ENCODE data around the gene SPOCK1.

SPOCK1 gene

GRCh38 chr5:137200906-137201700 is 298.0 kb downstream of the SPOCK1 start:
- DNase-seq (ENCODE audit: low read depth in 2 of 2): no peak

DNA sequence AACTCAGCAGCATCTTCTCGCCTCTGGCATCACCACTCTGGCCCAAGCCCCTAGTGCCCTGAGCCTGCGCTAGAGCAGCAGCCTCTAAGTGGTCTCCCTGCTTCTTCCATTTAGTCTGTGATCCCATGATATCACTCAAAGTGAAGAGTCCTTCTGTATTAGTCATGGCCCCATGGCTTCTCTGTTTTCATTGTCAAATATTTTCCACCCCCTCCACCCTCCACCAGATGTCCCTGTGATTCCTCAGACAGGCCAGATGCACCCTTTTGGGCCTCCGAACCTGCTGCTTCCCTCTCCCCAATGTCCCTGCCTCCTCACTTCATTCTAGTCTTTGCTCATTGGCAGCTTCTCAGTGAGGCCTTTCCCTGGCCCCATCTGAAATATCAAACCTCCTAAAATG is 299.2 kb downstream of the SPOCK1 start:
- DNase-seq (ENCODE audit: low read depth in 2 of 2): no peak

- DNase-seq (ENCODE audit: low read depth in 2 of 2): no peak
Measured at GRCh38 chr5:137199201-137199600, 299.9 kb downstream of the SPOCK1 start.

DNA sequence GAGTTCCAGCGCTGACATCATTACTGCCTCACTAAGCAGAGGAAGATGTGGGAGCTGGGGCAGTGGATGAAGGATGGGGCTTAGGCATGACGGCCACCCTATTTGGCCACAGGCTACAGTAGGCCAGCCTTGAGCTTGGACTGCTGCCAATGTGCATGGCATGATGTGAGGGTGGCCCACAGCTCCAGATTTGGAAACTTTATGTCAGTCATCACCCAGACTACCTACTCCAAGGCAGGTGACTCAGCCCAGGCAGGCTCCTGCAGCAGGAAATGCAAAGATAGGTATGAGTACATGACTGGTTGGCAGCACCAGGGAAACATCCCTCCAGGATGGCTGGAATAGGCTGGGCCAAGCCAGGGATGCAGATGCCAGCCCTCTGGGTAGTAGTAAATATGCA is 303.6 kb downstream of the SPOCK1 start:
- no peak for DNase-seq (ENCODE audit: low read depth in 2 of 2)

GRCh38 chr5:137194300-137194699 is 304.8 kb downstream of the SPOCK1 start:
- DNase-seq (ENCODE audit: low read depth in 2 of 2): no peak

DNA sequence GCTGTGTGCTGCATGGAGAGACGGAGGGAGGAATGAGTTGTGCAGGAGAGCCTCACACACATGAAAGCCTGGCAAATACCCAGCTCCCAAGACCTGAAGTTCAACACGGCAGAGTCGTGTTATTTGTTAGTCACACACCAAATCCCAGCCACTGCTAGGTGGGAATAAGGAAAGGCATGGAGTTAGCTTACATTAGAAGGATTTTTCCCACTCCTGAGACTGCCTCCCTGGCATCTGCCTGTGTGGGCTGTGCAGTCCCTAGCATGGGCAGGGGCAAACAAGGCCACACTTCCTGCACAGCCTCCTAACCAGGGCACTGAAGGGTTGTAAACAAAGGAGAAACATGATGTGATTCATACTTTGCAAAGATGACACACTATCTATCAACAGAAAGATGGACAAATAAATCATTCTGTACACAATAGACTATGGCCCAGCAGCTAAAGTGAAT is 306.8 kb downstream of the SPOCK1 start:
- no peak for DNase-seq (ENCODE audit: low read depth in 2 of 2)

DNA sequence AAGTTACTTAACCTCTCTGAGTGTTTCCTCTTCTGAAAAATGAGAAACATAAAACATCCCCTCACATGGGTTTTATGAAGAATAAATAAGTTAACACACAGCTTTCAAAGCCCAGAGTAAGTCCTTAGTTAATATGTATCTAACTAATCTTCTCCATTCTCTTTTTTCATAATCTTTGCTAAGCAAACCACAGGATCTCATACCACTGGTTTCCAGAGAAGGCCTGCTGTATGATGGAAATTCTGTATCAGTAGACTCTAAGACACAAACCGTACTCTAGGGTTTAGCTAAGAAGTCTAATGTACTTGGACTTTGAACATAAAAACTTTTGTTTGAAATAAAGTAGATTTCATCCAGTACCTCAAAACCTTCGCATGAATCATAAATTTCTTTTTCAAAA is 307.9 kb downstream of the SPOCK1 start:
- no peak for DNase-seq (ENCODE audit: low read depth in 2 of 2)

DNA sequence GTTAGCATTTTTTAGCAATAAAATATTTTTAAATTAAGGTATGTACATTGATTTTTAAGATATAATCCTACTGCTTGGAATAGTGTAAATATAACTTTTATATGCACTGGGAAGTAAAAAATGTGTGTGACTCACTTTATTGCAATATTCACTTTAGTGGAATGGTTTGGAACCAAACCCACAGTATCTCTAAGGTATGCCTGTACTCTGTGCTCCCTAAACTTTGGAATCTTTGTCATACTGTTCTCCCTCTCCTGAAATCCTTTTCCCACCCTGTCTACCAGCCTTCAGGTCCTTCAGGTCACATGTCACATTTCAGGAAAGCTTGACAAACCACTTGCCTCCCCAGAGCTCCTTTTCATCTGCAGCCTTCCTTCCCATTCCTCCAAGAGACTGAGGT is 308.7 kb downstream of the SPOCK1 start:
- DNase-seq (ENCODE audit: low read depth in 2 of 2): no peak

DNA sequence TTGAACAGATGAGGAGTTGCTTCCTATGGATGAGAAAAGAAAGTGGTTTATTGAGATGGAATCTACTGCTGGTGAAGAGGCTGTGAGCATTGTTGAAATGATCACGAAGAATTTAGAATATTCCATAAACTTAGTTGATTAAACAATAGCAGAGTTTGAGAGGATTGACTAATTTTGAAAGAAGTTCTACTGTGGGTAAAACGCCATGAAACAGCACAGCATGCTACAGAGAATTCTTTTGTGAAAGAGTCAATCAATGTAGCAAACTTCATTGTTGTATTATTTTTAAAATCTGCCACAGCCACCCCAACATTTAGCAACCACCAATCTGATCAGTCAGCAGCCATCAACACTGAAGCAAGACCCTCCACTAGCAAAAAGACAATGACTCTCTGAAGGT is 309.1 kb downstream of the SPOCK1 start:
- DNase-seq (ENCODE audit: low read depth in 2 of 2): no peak

DNA sequence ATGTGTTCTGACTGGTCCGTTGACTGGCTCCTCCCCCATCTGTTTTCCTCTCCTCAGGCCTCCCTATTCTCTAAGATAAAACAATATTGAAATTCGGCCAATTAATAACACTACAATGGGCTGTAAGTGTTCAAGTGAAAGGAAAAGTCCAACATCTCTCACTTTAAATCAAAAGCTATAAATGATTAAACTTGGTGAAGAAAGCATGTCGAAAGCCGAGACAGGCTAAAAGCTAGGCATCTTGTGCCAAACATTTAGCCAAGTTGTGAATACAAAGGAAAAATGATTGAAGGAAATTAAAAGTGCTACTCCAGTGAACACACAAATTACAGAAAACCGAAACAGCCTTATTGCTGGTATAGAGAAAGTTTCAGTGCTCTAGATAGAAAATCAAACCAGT is 310.6 kb downstream of the SPOCK1 start:
- no peak for DNase-seq (ENCODE audit: low read depth in 2 of 2)

DNA sequence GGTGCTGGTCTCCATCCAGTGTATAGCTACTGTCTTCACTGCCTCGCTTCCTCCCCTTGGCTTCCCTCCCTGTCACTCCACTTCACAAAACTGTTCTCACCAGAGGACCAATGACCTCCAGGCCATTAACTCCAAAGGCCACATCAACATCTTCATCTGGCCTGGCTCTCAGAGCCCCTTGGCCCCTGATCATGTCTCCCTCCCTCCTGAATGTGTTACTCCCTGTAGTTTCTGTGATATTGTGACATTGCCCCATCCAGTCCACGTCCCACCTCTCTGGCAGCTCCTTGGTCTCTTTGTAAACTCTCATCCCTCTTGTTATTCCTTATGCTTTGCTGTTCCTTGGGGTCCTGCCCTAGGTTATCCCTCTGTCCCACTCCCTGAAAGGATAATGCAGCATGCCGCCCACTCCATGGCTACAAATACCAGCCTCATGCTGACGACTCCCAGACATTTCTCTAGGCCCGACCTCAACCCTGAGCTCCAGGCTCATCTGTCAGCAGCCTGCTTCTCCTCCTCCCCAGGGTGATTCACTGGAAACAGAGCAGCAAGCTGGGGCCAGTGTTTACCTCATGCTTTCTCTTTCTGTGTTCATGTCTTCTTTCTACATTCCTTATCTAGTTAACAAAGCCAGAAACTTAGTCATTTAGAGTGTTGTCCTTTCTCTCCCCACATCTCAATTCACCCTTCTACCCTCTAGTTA is 312.2 kb downstream of the SPOCK1 start:
- no peak for DNase-seq (ENCODE audit: low read depth in 2 of 2)

DNA sequence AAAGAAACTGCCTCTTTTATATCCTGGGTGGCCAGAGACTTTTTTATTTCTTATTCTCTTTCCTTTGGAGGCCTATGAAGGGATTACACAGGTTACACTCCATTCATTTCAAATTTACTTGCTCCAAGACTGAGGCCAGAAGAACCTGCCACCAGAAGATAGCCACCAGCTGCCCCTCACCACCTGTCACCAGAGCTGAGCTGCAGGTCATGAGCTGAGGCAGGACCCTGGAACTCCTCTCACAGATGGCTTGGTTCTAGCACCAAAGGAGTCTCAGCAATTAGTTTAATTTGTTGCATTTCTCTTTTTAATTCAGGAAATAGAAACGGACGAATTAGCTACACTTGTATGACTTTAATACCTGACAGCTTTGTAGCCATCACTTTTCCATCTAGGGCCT is 313.9 kb downstream of the SPOCK1 start:
- no peak for DNase-seq (ENCODE audit: low read depth in 2 of 2)

DNA sequence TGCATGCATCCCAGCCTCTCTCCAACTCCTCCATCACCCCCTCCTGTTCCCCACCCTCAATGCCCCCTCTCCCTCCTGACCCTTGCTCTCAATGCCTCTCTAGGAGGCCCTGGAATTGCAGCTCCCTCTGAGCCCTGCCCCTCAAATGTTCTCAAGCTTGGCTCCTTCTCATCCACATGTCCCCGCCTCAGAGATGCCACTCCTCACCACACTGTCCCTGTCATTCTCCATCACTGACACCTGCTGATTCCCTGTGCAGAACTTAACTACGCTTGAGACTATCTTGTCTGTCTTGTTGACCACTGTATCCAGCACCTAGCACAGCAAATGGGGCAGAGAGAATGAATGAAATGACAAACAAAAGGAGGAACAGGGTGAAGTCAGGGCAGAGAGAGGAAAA is 314.4 kb downstream of the SPOCK1 start:
- DNase-seq (ENCODE audit: low read depth in 2 of 2): no peak

- DNase-seq (ENCODE audit: low read depth in 2 of 2): no peak
Measured at GRCh38 chr5:137182576-137182975, 316.6 kb downstream of the SPOCK1 start.

DNA sequence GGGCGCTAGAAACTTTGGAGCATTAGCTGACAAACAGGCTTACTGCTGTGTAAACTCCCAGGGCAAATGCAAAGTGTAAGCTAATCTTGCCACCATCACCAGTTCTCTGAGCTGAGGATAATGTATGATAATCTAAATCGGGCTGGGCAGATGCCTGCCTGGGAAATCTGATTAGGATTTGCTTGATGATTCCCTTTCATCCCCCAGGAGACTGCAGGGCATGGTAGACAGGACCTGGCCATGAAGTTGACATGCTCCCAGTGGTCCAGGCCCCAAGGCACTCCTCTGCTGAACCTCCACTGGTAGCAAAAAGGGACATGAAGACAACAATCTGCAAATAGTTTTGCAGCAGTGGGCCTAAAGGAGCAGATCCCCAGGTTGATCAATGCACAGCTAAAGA is 317.5 kb downstream of the SPOCK1 start:
- DNase-seq (ENCODE audit: low read depth in 2 of 2): no peak

GRCh38 chr5:137179203-137179602 is 319.9 kb downstream of the SPOCK1 start:
- DNase-seq (ENCODE audit: low read depth in 2 of 2): no peak

- no peak for DNase-seq (ENCODE audit: low read depth in 2 of 2)
Measured at GRCh38 chr5:137176609-137177008, 322.5 kb downstream of the SPOCK1 start.

DNA sequence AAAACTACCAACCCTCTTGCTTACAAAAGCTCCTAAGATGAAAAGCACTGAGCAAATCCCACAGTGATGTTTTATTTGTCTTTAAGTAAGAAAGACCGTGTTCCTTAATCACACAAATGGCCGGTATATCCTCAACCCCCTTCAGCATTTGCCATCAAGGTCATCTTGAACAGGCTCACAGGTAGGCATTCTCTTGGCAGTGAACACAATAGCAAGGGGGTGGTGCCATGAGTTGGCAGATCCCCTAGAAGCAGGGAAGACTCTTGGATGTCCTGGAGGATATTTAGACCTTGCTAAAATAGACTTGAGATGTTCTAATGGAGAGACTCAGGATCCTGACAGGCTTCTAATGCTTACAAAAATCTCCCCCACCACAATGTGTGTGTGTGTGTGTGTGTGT is 323.0 kb downstream of the SPOCK1 start:
- DNase-seq (ENCODE audit: low read depth in 2 of 2): no peak

- DNase-seq (ENCODE audit: low read depth in 2 of 2): no peak
Measured at GRCh38 chr5:137174196-137174595, 324.9 kb downstream of the SPOCK1 start.

- DNase-seq (ENCODE audit: low read depth in 2 of 2): no peak
Measured at GRCh38 chr5:137172258-137172657, 326.9 kb downstream of the SPOCK1 start.

- no peak for DNase-seq (ENCODE audit: low read depth in 2 of 2)
Measured at GRCh38 chr5:137167187-137167586, 331.9 kb downstream of the SPOCK1 start.

- no peak for DNase-seq (ENCODE audit: low read depth in 2 of 2)
Measured at GRCh38 chr5:137164961-137165360, 334.2 kb downstream of the SPOCK1 start.

DNA sequence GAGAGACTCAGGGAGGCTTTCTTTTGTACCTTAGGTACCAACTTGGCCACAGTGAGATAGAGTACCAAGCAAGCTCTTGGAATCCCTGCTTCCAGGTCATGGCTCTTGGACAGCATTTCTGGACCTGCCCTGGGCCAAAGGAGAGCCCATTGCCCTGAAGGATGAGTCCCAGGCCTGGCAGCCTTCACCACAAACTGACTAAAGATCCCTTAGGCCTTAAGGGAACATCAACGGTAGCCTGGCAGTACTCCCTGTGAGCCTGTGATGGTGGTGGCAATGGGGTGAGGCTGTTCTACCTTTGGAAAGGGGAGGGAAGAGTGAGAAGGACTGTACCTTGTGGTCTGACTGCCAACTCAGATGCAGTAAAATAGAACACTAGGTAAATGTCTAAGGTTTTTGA is 334.6 kb downstream of the SPOCK1 start:
- DNase-seq (ENCODE audit: low read depth in 2 of 2): no peak
